ENCODE data around the gene ANKFN1.

Gene ANKFN1

GRCh38 chr17:56291226-56291805 is 138.0 kb downstream of the ANKFN1 start:
- no peak for DNase-seq

DNA sequence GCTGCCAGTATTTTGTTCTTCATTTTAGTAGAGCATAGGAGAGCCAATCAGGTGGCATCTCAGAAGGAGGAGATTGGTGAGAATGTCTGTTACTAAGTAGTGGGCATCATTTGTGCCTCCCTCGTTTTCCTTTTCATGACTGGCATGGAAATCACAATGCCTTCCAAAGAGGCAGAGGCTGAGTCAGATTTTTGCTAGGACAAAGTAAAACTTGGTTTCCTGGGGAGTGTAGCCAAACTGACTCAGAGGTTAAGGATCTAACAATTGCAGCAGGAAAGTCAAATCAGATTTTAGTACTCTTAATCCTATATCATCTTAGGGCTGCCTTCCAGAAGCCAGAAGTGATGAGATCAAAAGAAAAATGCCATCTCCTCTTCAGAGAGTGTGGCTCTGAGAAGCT is 138.7 kb downstream of the ANKFN1 start:
- DNase-seq = no peak

GRCh38 chr17:56292578-56292977 is 139.3 kb downstream of the ANKFN1 start:
- no peak for DNase-seq

DNA sequence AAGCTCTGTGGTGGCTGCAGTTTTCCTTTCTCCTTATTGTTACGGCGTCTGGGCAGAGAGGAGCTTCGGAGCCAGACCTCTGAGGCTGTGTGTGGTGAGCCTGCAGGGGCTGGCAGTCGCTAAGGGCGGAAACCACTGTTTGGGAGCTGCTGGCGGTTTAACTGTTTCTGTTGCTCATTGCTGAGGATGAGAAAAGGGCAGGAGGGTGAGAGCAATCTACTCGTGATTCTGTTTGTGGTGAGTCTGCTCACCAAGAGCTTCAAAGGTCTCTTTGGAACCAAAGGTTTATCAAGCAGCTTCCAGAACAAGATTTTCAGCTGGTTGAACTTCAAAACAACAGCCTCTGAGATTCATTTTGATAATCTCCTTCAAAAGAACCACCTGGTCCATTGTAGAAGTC is 143.9 kb downstream of the ANKFN1 start:
- DNase-seq = no peak

GRCh38 chr17:56298846-56299245 is 145.6 kb downstream of the ANKFN1 start:
- DNase-seq = no peak

DNA sequence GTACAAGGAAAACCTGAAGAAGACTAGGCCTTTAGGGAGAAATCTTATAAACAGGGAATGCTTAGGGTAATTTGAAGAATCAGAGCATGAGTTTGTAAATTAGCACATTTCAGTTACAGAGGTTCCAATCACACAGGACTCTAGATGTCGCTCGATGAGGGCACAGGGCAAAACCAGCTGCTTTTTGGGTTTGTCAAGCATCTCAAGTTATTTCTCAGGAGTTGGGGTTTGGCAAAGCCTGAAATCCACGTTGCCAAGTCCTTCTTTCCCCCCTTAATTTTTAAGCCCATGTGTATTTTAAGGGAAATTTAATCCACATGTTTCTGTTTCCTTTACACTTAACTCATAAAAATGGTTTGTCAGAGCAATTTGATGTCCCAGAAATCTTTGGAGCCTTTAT is 146.9 kb downstream of the ANKFN1 start:
- DNase-seq = no peak

DNA sequence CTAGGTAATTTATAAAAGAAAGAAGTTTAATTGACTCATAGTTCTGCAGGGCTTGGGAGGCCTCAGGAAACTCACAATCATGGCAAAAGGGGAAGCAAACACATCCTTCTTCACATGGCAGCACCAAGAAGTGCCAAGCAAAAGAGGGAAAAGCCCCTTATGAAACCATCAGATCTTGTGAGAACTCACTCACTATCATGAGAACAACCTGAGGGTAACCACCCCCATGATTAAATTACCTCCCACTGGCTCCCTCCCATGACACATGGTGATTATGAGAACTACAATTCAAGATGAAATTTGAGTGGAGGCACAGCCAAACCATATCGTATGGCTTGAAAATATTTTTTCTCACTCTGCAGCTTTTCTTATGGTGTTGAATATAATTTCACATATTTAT is 151.7 kb downstream of the ANKFN1 start:
- DNase-seq = no peak

DNA sequence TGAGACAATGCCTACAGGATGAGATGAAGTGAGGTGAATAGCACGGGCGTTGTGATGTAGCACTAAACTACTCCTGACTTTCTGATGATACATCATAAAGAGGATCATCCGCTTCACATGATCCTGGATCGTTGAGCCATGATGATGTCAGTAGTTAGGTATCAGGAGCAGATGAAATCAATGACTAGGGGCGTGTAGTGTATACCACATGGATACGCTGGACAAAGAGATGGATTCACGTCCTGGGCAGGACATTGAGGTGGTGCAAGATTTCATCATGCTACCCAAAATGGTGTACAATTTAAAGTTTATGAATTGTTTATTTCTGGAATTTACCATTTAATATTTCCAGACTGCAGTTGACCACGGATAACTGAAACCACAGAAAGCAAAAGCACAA is 156.6 kb downstream of the ANKFN1 start:
- DNase-seq = no peak

DNA sequence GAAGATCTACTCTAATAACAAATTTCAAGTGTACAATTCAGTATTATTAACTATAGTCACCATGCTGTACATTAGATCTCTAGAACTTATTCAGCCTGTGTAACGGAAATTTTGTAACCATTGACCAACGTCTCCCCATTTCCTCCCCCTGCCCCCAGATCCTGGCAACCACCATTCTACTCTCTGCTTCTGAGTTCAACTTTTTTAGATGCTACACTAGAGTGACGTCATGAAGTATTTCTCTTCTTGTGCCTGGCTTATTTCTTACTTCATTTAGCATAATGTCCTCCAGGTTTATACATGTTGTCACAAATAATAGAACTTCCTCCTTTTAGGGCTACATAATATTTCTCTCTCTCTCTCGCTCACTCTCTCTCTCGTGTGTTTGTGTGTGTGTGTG is 157.5 kb downstream of the ANKFN1 start:
- DNase-seq = no peak

GRCh38 chr17:56313201-56313600 is 159.9 kb downstream of the ANKFN1 start:
- DNase-seq = no peak

GRCh38 chr17:56314026-56314425 is 160.8 kb downstream of the ANKFN1 start:
- no peak for DNase-seq

GRCh38 chr17:56314984-56315602 is 161.8 kb downstream of the ANKFN1 start:
- no peak for DNase-seq

DNA sequence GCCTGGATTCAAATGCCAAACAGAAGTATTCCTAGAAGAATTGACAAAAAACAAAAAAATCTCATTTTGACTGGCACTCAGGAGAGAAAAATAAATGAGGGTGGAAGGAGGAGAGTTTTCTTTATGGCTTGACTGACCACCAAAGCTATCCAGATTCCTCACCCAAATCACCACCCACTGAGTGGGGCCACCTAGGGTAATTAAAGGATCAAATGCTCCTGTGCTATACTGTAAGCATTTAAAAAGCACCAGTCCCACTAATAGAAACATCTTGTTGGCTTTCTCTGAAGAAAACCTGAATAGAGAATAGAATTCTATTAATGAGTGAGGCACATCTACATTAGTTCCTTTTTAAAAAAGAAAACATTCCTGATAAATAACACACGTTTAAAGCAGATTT is 163.3 kb downstream of the ANKFN1 start:
- DNase-seq = no peak

- no peak for DNase-seq
Observed at GRCh38 chr17:56317351-56318208, 164.3 kb downstream of the ANKFN1 start.

GRCh38 chr17:56319531-56319930 is 166.3 kb downstream of the ANKFN1 start:
- no peak for DNase-seq

- DNase-seq = no peak
Observed at GRCh38 chr17:56320443-56320842, 167.2 kb downstream of the ANKFN1 start.

GRCh38 chr17:56322991-56323390 is 169.7 kb downstream of the ANKFN1 start:
- no peak for DNase-seq

DNA sequence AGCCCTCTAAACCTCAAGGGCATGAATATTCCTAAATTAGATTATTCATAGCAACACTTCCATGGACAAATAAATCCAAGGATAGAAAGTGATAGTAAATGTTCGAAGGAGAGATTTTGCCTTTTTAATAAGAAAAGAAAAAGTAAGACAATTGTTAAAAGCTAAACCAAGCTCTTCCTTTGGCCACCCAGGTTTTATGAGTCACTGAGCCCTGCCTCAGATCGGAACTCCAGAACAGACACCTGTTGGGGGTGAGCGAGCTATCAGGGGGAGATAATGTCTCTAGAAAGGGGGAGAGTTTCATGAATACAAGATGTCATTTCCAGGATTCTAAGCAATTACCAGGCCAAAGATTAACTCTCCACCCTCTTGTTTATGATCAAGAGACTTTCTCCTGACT is 171.4 kb downstream of the ANKFN1 start:
- DNase-seq = no peak

DNA sequence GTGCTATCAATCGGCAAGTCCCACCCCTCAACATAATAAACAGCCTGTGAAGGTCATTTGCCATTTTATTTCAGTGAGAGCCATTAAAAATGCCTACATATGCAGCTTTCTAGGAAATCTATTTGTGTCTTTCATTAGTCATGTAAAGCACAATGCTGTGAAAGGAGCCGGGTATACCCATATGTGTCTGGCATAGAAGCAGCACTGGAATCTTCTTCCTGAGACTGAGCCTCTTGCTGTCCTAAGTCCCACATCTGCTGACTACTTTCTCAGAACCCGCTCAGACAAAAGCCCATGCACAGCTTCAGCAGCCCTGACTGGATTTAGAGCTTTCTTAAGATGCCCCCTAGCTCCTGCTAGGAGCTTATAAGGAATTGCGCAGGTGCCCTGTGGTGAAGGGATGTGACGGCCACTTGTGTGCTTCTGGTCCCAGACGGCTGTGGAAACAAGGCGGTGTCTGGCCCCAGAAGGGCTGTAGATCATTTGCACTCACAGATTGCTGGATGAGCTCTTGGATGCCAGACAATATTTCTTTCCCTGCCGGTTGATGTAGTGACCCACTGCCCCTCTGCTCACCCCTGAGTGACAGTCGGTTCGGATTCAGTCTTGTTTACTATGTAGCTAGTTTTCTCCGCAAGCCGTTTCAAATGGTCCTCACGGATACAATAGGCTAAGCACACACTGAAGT is 172.2 kb downstream of the ANKFN1 start:
- no peak for DNase-seq

DNA sequence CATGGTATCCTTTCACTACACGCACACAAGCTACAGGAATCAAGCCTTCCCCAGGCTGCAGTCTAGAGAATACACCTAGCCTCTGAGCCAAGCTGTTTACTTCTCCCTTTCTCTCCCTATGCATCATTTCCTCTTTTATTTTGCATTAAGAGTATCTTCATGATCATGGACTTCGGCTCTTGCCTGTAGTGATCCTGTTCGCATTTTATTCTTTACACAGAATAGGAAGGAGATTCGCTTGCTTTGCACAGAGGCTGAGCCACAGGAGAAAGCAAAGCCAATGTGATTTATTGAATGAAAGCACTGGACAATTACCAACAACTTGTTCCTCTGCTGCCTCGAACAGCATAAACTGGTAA is 172.7 kb downstream of the ANKFN1 start:
- DNase-seq = no peak

DNA sequence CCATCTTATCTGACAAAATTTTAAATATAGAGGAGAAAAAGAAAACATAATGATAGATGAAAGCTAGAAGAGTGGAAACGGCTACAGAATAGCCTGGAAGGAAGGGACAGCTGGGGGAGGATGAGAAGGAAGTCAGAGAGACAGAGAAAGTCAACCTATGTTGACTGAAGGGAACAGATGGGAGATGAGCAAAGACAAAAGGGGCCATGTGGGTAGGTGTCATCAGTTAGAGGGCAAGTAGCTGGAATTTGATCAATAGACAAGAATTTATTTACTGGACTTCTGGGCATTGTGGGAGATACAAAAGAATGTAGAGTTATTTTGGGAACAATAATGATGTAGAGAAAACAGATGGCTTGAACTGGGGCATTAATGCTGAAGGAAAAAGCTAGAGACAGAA is 194.4 kb downstream of the ANKFN1 start:
- DNase-seq = no peak

DNA sequence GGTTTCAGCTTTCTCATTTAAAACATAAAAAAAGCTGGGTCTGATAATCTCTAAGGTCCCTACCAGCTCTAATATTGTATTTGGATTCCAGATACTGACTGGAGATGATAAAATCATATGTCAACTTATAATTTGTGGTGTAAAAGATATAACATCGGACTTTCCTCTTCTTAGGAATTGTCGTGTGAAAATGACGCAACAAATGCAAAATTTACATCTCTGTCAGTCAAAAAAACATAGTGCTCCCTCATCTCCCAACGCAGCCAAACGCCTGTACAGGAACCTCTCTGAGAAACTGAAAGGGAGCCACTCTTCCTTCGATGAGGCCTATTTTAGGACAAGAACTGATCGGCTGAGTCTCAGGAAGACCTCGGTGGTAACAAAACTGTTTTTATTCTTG is 197.3 kb downstream of the ANKFN1 start:
- no peak for DNase-seq

DNA sequence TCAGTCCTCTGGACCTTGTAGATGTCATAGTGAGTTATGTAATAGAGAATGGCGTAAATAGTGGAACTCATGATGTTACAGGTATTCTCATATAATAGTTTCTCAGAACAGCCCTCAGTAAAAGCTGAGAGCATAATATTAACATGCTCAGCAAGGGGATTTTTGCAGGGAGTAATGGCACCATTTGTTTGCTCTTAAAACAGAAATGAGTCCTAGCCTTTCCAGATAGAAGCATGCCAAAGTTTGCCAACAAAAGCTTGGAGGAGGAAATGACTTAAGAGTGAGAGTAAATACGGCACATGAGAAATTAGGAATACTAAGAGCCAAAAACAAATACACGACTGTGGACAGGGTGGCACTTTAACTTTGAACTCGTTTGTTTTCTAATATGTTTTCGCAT is 198.4 kb downstream of the ANKFN1 start:
- DNase-seq = no peak

- DNase-seq = no peak
Observed at GRCh38 chr17:56358651-56359050, 205.4 kb downstream of the ANKFN1 start.

Measured in stimulated activated naive CD4-positive, alpha-beta T cell treated with Interleukin-2 at 50 U/mL for 16 hours (primary cell).